ENCODE data around the gene SH3TC2.

The SH3TC2 gene

DNA sequence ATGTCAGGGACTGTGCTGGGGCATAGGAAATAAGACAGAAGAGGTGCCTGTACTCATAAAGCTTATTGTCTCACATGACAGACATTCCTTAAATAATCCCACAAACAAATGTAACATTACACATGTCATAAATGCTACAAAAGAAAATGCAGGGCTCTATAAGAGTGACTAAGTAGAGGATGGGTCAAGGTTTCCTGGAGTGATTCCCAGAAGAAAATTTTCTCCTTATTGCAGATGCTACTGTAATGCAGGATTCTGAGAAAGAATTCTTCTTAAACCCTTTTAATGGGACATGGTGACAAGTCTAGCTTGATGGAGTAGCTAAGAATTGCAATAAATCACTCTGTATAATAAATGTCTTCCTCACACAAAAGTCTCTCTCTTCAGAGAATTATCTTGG is 55.7 kb downstream of the SH3TC2 start:
- CTCF ChIA-PET: interaction anchor here (0.8 to 21.9 kb wide), 13 partner anchors 8 to 268 kb away, joined by 3 to 517 read pairs (median 4); no protein-coding TSS in a partner anchor

DNA sequence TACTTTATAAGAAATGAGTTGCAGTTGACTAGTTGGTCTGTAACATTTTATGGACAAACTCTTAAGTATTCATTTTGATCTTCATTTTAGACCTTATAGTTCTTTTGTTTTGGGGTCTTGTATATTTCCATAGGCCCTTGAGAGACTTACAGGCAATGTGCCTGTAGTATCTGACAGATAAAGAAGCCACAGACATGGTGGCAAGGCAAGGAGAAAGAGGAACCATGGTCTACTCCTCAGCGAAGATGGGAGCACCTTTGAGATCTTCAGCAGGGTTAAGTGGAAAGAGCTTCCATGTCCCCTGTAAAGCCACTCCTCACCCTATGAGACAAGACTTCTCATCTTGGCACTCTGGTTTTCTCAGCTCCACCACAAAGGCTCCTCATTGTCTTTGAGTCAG is 56.4 kb downstream of the SH3TC2 start:
- DNase-seq (ENCODE audit: low read depth, low spot score): no peak
- TF ChIP-seq, protein P1, sequence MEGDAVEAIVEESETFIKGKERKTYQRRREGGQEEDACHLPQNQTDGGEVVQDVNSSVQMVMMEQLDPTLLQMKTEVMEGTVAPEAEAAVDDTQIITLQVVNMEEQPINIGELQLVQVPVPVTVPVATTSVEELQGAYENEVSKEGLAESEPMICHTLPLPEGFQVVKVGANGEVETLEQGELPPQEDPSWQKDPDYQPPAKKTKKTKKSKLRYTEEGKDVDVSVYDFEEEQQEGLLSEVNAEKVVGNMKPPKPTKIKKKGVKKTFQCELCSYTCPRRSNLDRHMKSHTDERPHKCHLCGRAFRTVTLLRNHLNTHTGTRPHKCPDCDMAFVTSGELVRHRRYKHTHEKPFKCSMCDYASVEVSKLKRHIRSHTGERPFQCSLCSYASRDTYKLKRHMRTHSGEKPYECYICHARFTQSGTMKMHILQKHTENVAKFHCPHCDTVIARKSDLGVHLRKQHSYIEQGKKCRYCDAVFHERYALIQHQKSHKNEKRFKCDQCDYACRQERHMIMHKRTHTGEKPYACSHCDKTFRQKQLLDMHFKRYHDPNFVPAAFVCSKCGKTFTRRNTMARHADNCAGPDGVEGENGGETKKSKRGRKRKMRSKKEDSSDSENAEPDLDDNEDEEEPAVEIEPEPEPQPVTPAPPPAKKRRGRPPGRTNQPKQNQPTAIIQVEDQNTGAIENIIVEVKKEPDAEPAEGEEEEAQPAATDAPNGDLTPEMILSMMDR (IDR thresholded peaks at IDR 0.05; ENCODE audit: insufficient read depth, low read length, missing control alignments): no peak
- ChIA-PET CTCF (interaction anchor here (0.6 to 21.9 kb wide), 10 partner anchors 8 to 826 kb away, joined by 3 to 517 read pairs (median 6); no protein-coding TSS in a partner anchor), POLR2A (no interaction called here)
- H3K4me3 ChIP-seq (ENCODE audit: low read depth, low read length): no peak overlapping the region

More for the DNA sequence above, 55.7 kb downstream of the SH3TC2 start:
- DNase-seq (ENCODE audit: low read depth, low spot score): peak; percentile 49
- no peak overlapping the region for H3K4me3 ChIP-seq (ENCODE audit: low read depth, low read length)
- TF ChIP-seq, protein P1 (IDR thresholded peaks at IDR 0.05; ENCODE audit: insufficient read depth, low read length, missing control alignments): no peak
- POLR2A ChIA-PET: interaction anchor here (0.9 kb wide), 1 partner anchor 17 kb away, joined by 3 read pairs; no protein-coding TSS in a partner anchor

DNA sequence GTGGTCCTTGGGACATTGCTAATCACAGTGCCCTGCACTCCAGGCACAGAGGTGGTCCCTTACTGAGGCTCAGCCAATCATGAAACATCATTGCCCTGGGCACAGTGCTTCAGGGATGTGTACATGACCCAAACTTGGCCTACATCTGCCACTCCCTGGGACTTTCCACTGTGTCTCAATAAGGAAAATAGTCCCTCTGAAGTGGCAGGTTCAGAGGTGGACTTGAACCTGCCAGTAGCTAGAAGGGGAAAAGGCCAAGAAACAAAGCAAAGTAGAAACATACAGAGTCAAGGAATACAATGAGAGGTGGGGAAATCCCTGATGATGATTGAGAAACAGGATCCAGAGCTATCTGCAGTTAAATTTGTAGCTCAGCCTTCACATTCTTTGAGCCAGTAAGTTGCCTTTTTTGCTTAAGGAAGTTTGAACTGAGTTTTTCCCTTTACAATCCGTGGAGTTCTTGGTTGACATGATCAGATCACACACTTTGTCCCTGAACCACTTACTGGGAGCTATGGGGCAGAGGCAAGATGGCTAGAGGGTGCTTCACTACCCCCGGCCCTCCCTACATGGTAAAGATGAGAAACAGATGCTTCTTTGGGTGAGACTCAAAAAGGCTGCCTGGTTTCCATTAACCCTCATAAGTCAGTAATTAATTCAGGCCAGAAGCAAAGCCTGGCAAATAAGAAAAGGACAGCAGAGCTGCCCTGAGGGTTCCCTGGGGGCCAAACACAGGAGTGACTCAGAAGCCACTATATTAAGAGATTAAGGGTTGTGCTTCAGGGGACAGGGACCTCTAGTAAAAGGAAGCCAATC is 57.6 kb downstream of the SH3TC2 start:
- TF ChIP-seq, protein P1 (IDR thresholded peaks at IDR 0.05; ENCODE audit: insufficient read depth, low read length, missing control alignments): no peak
- ChIA-PET CTCF (interaction anchor here (1.0 to 21.9 kb wide), 7 partner anchors 30 to 266 kb away, joined by 3 to 517 read pairs (median 4); no protein-coding TSS in a partner anchor), POLR2A (interaction anchor here (0.7 kb wide), 1 partner anchor 1495 kb away, joined by 4 read pairs; the partner anchor contains the start of gene DPYSL3)
- H3K4me3 ChIP-seq (ENCODE audit: low read depth, low read length): no peak overlapping the region
- DNase-seq (ENCODE audit: low read depth, low spot score): no peak

DNA sequence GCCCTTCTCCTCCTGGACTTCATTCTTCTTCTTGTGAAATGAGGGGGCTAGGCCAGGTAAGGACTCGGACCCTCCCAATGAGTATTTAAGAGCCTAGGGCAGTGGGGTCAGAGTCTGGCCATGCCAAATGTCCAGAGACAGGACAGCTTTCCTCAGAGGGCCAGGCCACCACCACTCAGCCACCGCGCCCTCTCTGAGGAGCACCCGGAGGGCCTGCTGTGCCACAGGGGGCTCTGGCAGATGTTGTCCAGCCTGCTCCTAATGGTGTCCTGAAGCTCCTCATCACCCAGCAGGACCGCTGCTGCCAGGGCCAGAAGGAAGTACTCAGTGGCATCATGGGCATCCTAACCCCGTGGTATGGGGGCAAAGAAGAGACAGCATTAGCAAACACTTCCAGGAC is 58.3 kb downstream of the SH3TC2 start:
- CTCF ChIA-PET: interaction anchor here (1.0 to 21.9 kb wide), 7 partner anchors 9 to 265 kb away, joined by 3 to 517 read pairs (median 4); no protein-coding TSS in a partner anchor
- no peak overlapping the region for H3K4me3 ChIP-seq (ENCODE audit: low read depth, low read length)
- DNase-seq (ENCODE audit: low read depth, low spot score): no peak
- POLR2A ChIA-PET: no interaction called here
- TF ChIP-seq, protein P1 (IDR thresholded peaks at IDR 0.05; ENCODE audit: insufficient read depth, low read length, missing control alignments): no peak

DNA sequence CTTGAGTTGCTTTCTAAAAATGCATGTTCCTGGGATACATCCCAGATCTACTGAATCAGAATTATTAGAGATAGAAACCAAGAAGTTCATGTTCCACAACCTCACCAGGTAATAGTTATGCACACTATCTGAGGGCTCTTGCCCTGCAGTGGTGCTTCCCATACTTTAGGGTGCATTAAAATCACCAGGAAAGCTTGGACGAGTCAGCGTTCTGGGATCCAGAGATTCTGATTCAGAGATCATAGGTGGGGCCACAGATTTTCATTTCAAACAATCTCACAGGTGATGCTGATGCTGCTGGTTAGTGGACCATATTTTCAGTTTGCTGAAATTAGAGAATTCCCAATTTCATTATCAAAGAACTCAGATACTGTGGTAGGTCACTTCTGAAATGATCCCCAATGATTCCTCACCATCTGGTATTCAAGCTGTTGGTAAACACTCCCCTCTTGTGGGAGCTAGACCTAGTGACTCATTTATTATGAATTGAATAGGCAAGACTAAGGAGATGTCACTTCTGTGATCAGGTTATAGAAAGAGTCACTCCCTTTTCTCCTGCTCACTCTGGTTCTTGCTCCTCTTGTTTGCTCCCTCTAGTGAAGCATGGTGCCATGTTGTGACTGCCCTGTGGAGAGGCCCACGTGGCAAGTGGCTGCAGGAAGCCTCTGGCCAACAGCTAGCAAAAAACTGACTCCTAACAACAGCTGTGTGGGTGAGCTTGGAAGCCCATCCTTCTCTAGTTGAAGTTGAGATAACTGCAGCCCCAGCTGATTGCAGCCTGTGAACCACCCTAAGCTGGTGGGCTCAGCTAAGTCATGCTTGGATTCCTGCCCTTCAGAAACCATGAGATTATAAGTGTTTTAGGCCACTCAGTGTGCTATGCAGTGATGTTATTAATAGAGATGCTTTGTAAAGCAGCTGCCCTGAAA is 59.8 kb downstream of the SH3TC2 start:
- H3K4me3 ChIP-seq (ENCODE audit: low read depth, low read length): no peak overlapping the region
- ChIA-PET CTCF (interaction anchor here (0.7 to 21.9 kb wide), 17 partner anchors 11 to 559 kb away, joined by 3 to 517 read pairs (median 5); no protein-coding TSS in a partner anchor), POLR2A (interaction anchor here (0.7 to 2.2 kb wide), 3 partner anchors 25 to 571 kb away, joined by 3 to 5 read pairs (median 3); no protein-coding TSS in a partner anchor)
- DNase-seq (ENCODE audit: low read depth, low spot score): no peak
- TF ChIP-seq, protein P1 (IDR thresholded peaks at IDR 0.05; ENCODE audit: insufficient read depth, low read length, missing control alignments): no peak

Measured in AG04449 (cell line).